H9 (cell line): ENCODE results near the gene TSPEAR. TPM values are rescaled to one million over a fixed set of nuclear protein-coding genes. Genes with fewer than 3 reads are reported as not detected.

ENCODE experiments used
- DNase-seq: peaks from one replicate; pipeline ENCODE4 v3.0.0-alpha.2; 2017
- H2AFZ ChIP-seq: one replicate; pipeline ENCODE4 v1.6.1; 2013; ENCODE audit warnings: mild to moderate bottlenecking, low read length, control low read depth, moderate library complexity
- H2AK5ac ChIP-seq: 2 replicates; pipeline ENCODE4 v1.6.1; 2013; ENCODE audit warnings: low read length, control low read depth, mixed read lengths; ENCODE audit not compliant: insufficient read length
- H2BK120ac ChIP-seq: one replicate; pipeline ENCODE4 v1.6.1; 2013; ENCODE audit warnings: low read depth, mild to moderate bottlenecking, low read length, control low read depth, inconsistent platforms; ENCODE audit not compliant: poor library complexity, severe bottlenecking
- H2BK12ac ChIP-seq: 2 replicates; pipeline ENCODE4 v1.6.1; 2013; ENCODE audit warnings: low read length, control low read depth, mixed read lengths, low read depth; ENCODE audit not compliant: insufficient read length
- H2BK15ac ChIP-seq: 2 replicates; pipeline ENCODE4 v1.6.1; 2013; ENCODE audit warnings: low read depth, low read length, control low read depth
- H2BK20ac ChIP-seq: one replicate; pipeline ENCODE4 v1.6.1; 2013; ENCODE audit warnings: low read depth, mild to moderate bottlenecking, low read length, control low read depth, inconsistent platforms; ENCODE audit not compliant: poor library complexity, severe bottlenecking
- H2BK5ac ChIP-seq: 2 replicates; pipeline ENCODE4 v1.6.1; 2013; ENCODE audit warnings: low read length, control low read depth, mixed read lengths; ENCODE audit not compliant: insufficient read length
- H3K14ac ChIP-seq: 2 replicates; pipeline ENCODE4 v1.6.1; 2013; ENCODE audit warnings: low read length, control low read depth; ENCODE audit not compliant: insufficient read depth
- H3K18ac ChIP-seq: 2 replicates; pipeline ENCODE4 v1.6.1; 2013; ENCODE audit warnings: low read depth, mild to moderate bottlenecking, mixed read lengths, low read length, control low read depth; ENCODE audit not compliant: insufficient read length
- H3K23ac ChIP-seq: 2 replicates; pipeline ENCODE4 v1.6.1; 2013; ENCODE audit warnings: low read length, control low read depth, mixed read lengths, low read depth; ENCODE audit not compliant: insufficient read length
- H3K23me2 ChIP-seq: 2 replicates; pipeline ENCODE4 v1.6.1; 2013; ENCODE audit warnings: low read depth, mild to moderate bottlenecking, mixed read lengths, low read length, control low read depth; ENCODE audit not compliant: insufficient read length, poor library complexity, severe bottlenecking
- H3K27ac ChIP-seq: 2 replicates; pipeline ENCODE4 v1.5.1; 2013; ENCODE audit warnings: low read length, control low read depth, mixed read lengths, low read depth; ENCODE audit not compliant: insufficient read length
- H3K27me3 ChIP-seq: 2 replicates; pipeline ENCODE4 v1.6.1; 2013; ENCODE audit warnings: low read length, control low read depth, inconsistent platforms; ENCODE audit not compliant: insufficient read depth
- H3K4ac ChIP-seq: 2 replicates; pipeline ENCODE4 v1.6.1; 2013; ENCODE audit warnings: low read depth, mild to moderate bottlenecking, control low read depth, inconsistent platforms, low read length, moderate library complexity
- H3K4me1 ChIP-seq: 2 replicates; pipeline ENCODE4 v1.6.1; 2013; ENCODE audit warnings: low read length, control low read depth, inconsistent platforms; ENCODE audit not compliant: insufficient read depth
- H3K4me2 ChIP-seq: 2 replicates; pipeline ENCODE4 v1.6.1; 2013; ENCODE audit warnings: low read length, control low read depth, mixed read lengths; ENCODE audit not compliant: insufficient read length, insufficient read depth
- H3K56ac ChIP-seq: 2 replicates; pipeline ENCODE4 v1.6.1; 2013; ENCODE audit warnings: low read depth, mild to moderate bottlenecking, mixed read lengths, low read length, control low read depth; ENCODE audit not compliant: insufficient read length
- H3K79me1 ChIP-seq: 2 replicates; pipeline ENCODE4 v1.6.1; 2013; ENCODE audit warnings: low read depth, mild to moderate bottlenecking, moderate library complexity, low read length, control low read depth, inconsistent platforms; ENCODE audit not compliant: insufficient read depth, poor library complexity, severe bottlenecking
- H3K79me2 ChIP-seq: 2 replicates; pipeline ENCODE4 v1.6.1; 2013; ENCODE audit warnings: low read length, control low read depth, inconsistent platforms; ENCODE audit not compliant: insufficient read depth
- H3K9ac ChIP-seq: 2 replicates; pipeline ENCODE4 v1.6.1; 2013; ENCODE audit warnings: low read length, control low read depth, mixed read lengths; ENCODE audit not compliant: insufficient read length; ENCODE audit errors: extremely low read depth
- H3K9me3 ChIP-seq: one replicate; pipeline ENCODE4 v1.6.1; 2013; ENCODE audit warnings: low read depth, low read length, inconsistent platforms; ENCODE audit not compliant: control insufficient read depth
- H3T11ph ChIP-seq: one replicate; pipeline ENCODE4 v1.6.1; 2013; ENCODE audit warnings: mild to moderate bottlenecking, low read length, control low read depth, inconsistent platforms
- H4K20me1 ChIP-seq: one replicate; pipeline ENCODE4 v1.6.1; 2013; ENCODE audit not compliant: control insufficient read depth, insufficient read length, insufficient read depth
- H4K5ac ChIP-seq: 2 replicates; pipeline ENCODE4 v1.6.1; 2013; ENCODE audit warnings: low read depth, mild to moderate bottlenecking, mixed read lengths, low read length, control low read depth; ENCODE audit not compliant: insufficient read length
- H4K8ac ChIP-seq: replicated peaks from 2 replicates; pipeline ENCODE4 v1.6.1; 2013; ENCODE audit warnings: low read length, control low read depth, mixed read lengths, low read depth; ENCODE audit not compliant: insufficient read length
- H4K91ac ChIP-seq: 2 replicates; pipeline ENCODE4 v1.6.1; 2013; ENCODE audit warnings: low read depth, mild to moderate bottlenecking, moderate library complexity, mixed read lengths, low read length, control low read depth; ENCODE audit not compliant: insufficient read length
- H3K27ac Mint-ChIP-seq, 3 experiments: 2 replicates in 2 of 3; 3 replicates in 1 of 3; pipeline ENCODE4 v1.8.0; 2020 to 2021; ENCODE audit warnings: mixed read lengths in 3 of 3, mild to moderate bottlenecking in 1 of 3, moderate library complexity in 1 of 3
- H3K27me3 Mint-ChIP-seq: 2 replicates; pipeline ENCODE4 v1.8.0; 2021; ENCODE audit warnings: low read depth, mild to moderate bottlenecking, moderate library complexity, mixed read lengths
- H3K36me3 Mint-ChIP-seq, 3 experiments: 2 replicates in 2 of 3; 3 replicates in 1 of 3; pipeline ENCODE4 v1.8.0; 2020 to 2021; ENCODE audit warnings: low read depth in 3 of 3, mixed read lengths in 3 of 3; ENCODE audit not compliant: insufficient read depth in 1 of 3
- H3K4me1 Mint-ChIP-seq, 2 experiments: 2 replicates each; pipeline ENCODE4 v1.8.0; 2020; ENCODE audit warnings: mixed read lengths in 2 of 2
- H3K4me3 Mint-ChIP-seq, 2 experiments: 2 replicates in 1 of 2; 3 replicates in 1 of 2; pipeline ENCODE4 v1.8.0; 2020 to 2021; ENCODE audit warnings: mild to moderate bottlenecking in 2 of 2, mixed read lengths in 2 of 2, moderate library complexity in 1 of 2
- H3K9me3 Mint-ChIP-seq, 2 experiments: 2 replicates in 1 of 2; 3 replicates in 1 of 2; pipeline ENCODE4 v1.8.0; 2020; ENCODE audit warnings: mild to moderate bottlenecking in 2 of 2, mixed read lengths in 2 of 2, moderate library complexity in 1 of 2
- CTCF ChIP-seq: fragments of 200-600 bp; sonication (generic); conservative IDR thresholded peaks from 3 replicates; pipeline ENCODE4 v1.8.0; 2021; ENCODE audit warnings: antibody characterized with exemption, mild to moderate bottlenecking
- WGBS: extraction: QIAGEN DNeasy Blood & Tissue Kit; methylation state at CpG from one replicate; pipeline ENCODE4 v1.1.7; 2013; ENCODE audit warnings: missing lambda C conversion rate, low lambda C conversion rate, mixed read lengths; ENCODE audit not compliant: insufficient read length; ENCODE audit errors: extremely low coverage; 5-methylcytosine and 5-hydroxymethylcytosine counted together
- total RNA-seq: library from RNA; stranded (reverse); gene quantifications from 2 replicates; pipeline ENCODE4 v1.2.1, GENCODE V29; 2021

The TSPEAR gene
- total RNA-seq, 1 experiment from 2014 or later: 1.3 TPM

- H3K4me1 Mint-ChIP-seq: peaks cover 27% of the 10 kb centered on the region in 2 experiments
- TF ChIP-seq CTCF: 0 out of 3 replicates have a peak, but pooled peaks have one; percentile 22
- Histone ChIP-seq H3K79me2 (no peaks in the 10 kb centered on the region), H4K8ac (no peak overlapping the region), H3K23me2 (no peaks in the 10 kb centered on the region), H2BK20ac (no peak overlapping the region), H3K18ac (no peak overlapping the region), H2BK15ac (no peak overlapping the region), H2BK12ac (no peak overlapping the region), H3T11ph (no peak overlapping the region), H4K5ac (no peak overlapping the region), H3K9ac (no peak overlapping the region), H2AFZ (no peak overlapping the region), H4K20me1 (no peaks in the 10 kb centered on the region), H3K27me3 (no peaks in the 10 kb centered on the region), H3K14ac (peak overlapping the region; percentile 9; the same call in 1 of the 2 replicates), H3K56ac (no peak overlapping the region), H2AK5ac (no peak overlapping the region), H3K23ac (no peak overlapping the region), H3K4me2 (no peak overlapping the region), H2BK5ac (no peak overlapping the region), H3K4me1 (no peaks in the 10 kb centered on the region), H3K4ac (no peak overlapping the region), H3K9me3 (peaks cover 4% of the 10 kb centered on the region), H3K79me1 (no peaks in the 10 kb centered on the region), H4K91ac (no peak overlapping the region), H2BK120ac (no peak overlapping the region), H3K27ac (no peak overlapping the region)
- H3K27me3 Mint-ChIP-seq: peaks cover 2% of the 10 kb centered on the region
- peaks cover 27 to 33% of the 10 kb centered on the region in 2 experiments for H3K9me3 Mint-ChIP-seq
- H3K36me3 Mint-ChIP-seq: peaks cover 5 to 22% (median 18%) of the 10 kb centered on the region in 3 experiments
- no CpG with 5 or more reads among the region's 8 CpGs for WGBS
- no peak for DNase-seq
- H3K27ac Mint-ChIP-seq: peak overlapping the region in 2 of 3 experiments; percentile 53 to 75; a peak in 4 of 7 replicates
- no peak overlapping the region; a peak in 1 of 5 replicates for H3K4me3 Mint-ChIP-seq
These were observed 94.3 kb downstream of the TSPEAR start for GRCh38 chr21:44617071-44617501.
